Osteoblast (primary cell): Measurements from ENCODE around the gene ZNF611. TPM values are rescaled to one million over a fixed set of nuclear protein-coding genes. Genes with fewer than 3 reads are reported as not detected.
A peak's percentile ranks its signal among the peaks of the same experiment; 100 is the strongest.
"Not testable (repeated sequence)": the region's sequence is repeated elsewhere in the genome, so short reads cannot be mapped to it uniquely, and the experiment has no call there.

Experiments
- DNase-seq: peaks from one replicate; pipeline ENCODE4 v3.0.0; 2011; ENCODE audit warnings: low spot score, mixed read lengths; ENCODE audit not compliant: insufficient read length; ENCODE audit errors: missing footprints
- H2AFZ ChIP-seq: 2 replicates; pipeline ENCODE4 v1.6.0; 2011; ENCODE audit warnings: mild to moderate bottlenecking, low read length
- H3K27ac ChIP-seq: 2 replicates; pipeline ENCODE4 v1.5.1; 2011; ENCODE audit warnings: mild to moderate bottlenecking, low read depth, low read length, moderate library complexity
- H3K27me3 ChIP-seq: 2 replicates; pipeline ENCODE4 v1.6.0; 2012; ENCODE audit warnings: mild to moderate bottlenecking, control low read depth, inconsistent platforms, low read length, moderate library complexity; ENCODE audit not compliant: insufficient read depth
- H3K36me3 ChIP-seq: 2 replicates; pipeline ENCODE4 v1.5.1; 2011; ENCODE audit warnings: mild to moderate bottlenecking, low read length, control low read depth, moderate library complexity; ENCODE audit not compliant: insufficient read depth
- H3K4me1 ChIP-seq: 2 replicates; pipeline ENCODE4 v1.5.1; 2011; ENCODE audit warnings: mild to moderate bottlenecking, low read length, control low read depth, moderate library complexity; ENCODE audit not compliant: insufficient read depth
- H3K4me2 ChIP-seq: 2 replicates; pipeline ENCODE4 v1.6.0; 2011; ENCODE audit warnings: mild to moderate bottlenecking, low read length; ENCODE audit not compliant: insufficient read depth
- H3K4me3 ChIP-seq: fragments of 200-600 bp; sonication (generic); 3 replicates; pipeline ENCODE4 v1.5.1; 2012; ENCODE audit warnings: mild to moderate bottlenecking, low read length, inconsistent platforms; ENCODE audit not compliant: insufficient read depth
- H3K79me2 ChIP-seq: 2 replicates; pipeline ENCODE4 v1.6.0; 2012; ENCODE audit warnings: mild to moderate bottlenecking, low read length, control low read depth, inconsistent platforms; ENCODE audit not compliant: insufficient read depth
- H3K9me3 ChIP-seq: 2 replicates; pipeline ENCODE4 v1.5.1; 2011; ENCODE audit warnings: low read depth, low read length, control low read depth
- H4K20me1 ChIP-seq: 2 replicates; pipeline ENCODE4 v1.6.0; 2012; ENCODE audit warnings: mild to moderate bottlenecking, low read length, control low read depth; ENCODE audit not compliant: insufficient read depth
- total RNA-seq: library from RNA; depleted of rRNA; stranded (reverse); fragments of >200 nt; gene quantifications from 2 replicates; pipeline ENCODE4 v1.2.3, GENCODE V29; 2012
- TF ChIP-seq, protein P1 (sequence below): IDR thresholded peaks from 2 replicates; pipeline ENCODE4 v1.5.1; 2011; ENCODE audit warnings: mild to moderate bottlenecking, low read depth, low read length, moderate library complexity; ENCODE audit errors: extremely low read depth

The ZNF611 gene
- total RNA-seq, 1 donor: 10.5 TPM

GRCh38 chr19:52679598-52679997 lies 55.2 kb downstream of the ZNF611 start:
- peaks cover 5% of the 10 kb centered on the region for H3K36me3 ChIP-seq
- H3K4me3 ChIP-seq: no peak overlapping the region
- no peak overlapping the region for H3K27ac ChIP-seq
- peaks cover 78% of the 10 kb centered on the region for H3K79me2 ChIP-seq
- no peak overlapping the region for H2AFZ ChIP-seq
- H3K27me3 ChIP-seq: no peaks in the 10 kb centered on the region
- no peak overlapping the region for H3K4me2 ChIP-seq
- TF ChIP-seq, protein P1, sequence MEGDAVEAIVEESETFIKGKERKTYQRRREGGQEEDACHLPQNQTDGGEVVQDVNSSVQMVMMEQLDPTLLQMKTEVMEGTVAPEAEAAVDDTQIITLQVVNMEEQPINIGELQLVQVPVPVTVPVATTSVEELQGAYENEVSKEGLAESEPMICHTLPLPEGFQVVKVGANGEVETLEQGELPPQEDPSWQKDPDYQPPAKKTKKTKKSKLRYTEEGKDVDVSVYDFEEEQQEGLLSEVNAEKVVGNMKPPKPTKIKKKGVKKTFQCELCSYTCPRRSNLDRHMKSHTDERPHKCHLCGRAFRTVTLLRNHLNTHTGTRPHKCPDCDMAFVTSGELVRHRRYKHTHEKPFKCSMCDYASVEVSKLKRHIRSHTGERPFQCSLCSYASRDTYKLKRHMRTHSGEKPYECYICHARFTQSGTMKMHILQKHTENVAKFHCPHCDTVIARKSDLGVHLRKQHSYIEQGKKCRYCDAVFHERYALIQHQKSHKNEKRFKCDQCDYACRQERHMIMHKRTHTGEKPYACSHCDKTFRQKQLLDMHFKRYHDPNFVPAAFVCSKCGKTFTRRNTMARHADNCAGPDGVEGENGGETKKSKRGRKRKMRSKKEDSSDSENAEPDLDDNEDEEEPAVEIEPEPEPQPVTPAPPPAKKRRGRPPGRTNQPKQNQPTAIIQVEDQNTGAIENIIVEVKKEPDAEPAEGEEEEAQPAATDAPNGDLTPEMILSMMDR: no peak
- H4K20me1 ChIP-seq: no peaks in the 10 kb centered on the region
- DNase-seq: peak; percentile 34
- no peaks in the 10 kb centered on the region for H3K4me1 ChIP-seq
- no peaks in the 10 kb centered on the region for H3K9me3 ChIP-seq

- H3K4me3 ChIP-seq, H3K4me2 ChIP-seq, H3K36me3 ChIP-seq, H3K9me3 ChIP-seq, H3K27ac ChIP-seq, H2AFZ ChIP-seq, H4K20me1 ChIP-seq, H3K4me1 ChIP-seq, H3K27me3 ChIP-seq: not testable (repeated sequence)
- DNase-seq: peak; percentile 30
- H3K79me2 ChIP-seq: peaks cover 85% of the 10 kb centered on the region
These were observed 59.6 kb downstream of the ZNF611 start for GRCh38 chr19:52675239-52675638.

DNA sequence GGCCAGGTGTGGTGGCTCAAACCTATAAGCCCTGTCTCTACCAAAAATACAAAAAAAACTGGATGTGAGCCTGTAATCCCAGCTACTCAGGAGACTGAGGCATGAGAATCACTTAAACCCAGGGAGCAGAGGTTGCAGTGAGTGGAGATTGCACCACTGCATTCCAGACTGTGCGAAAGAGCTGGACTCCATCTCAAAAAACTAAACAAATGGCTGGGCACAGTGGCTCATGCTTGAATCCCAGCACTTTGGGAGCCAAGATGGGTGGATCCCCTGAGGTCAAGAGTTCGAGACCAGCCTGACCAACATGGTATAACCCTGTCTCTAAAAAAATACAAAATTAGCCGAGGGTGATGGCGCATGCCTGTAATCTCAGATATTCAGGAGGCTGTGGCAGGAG lies 61.8 kb downstream of the ZNF611 start:
- TF ChIP-seq, protein P1: no peak
- no peak for DNase-seq
- peaks cover 86% of the 10 kb centered on the region for H3K79me2 ChIP-seq
- H4K20me1 ChIP-seq: peaks cover 6% of the 10 kb centered on the region
- H3K4me2 ChIP-seq: no peak overlapping the region
- H3K27ac ChIP-seq: no peak overlapping the region
- H3K27me3 ChIP-seq: no peaks in the 10 kb centered on the region
- H3K36me3 ChIP-seq: no peaks in the 10 kb centered on the region
- H3K9me3 ChIP-seq: no peaks in the 10 kb centered on the region
- H2AFZ ChIP-seq: no peak overlapping the region
- H3K4me1 ChIP-seq: no peaks in the 10 kb centered on the region
- no peak overlapping the region for H3K4me3 ChIP-seq

- Histone ChIP-seq H3K9me3 (no peaks in the 10 kb centered on the region), H3K4me3 (no peak overlapping the region), H3K36me3 (no peaks in the 10 kb centered on the region), H3K27ac (no peak overlapping the region), H3K4me1 (no peaks in the 10 kb centered on the region), H3K79me2 (peaks cover 81% of the 10 kb centered on the region), H3K4me2 (no peak overlapping the region), H4K20me1 (peaks cover 6% of the 10 kb centered on the region), H2AFZ (no peak overlapping the region), H3K27me3 (no peaks in the 10 kb centered on the region)
- TF ChIP-seq, protein P1: no peak
- DNase-seq: no peak
These were observed 64.8 kb downstream of the ZNF611 start for GRCh38 chr19:52670046-52670445.
